ENCODE data around the gene TRHDE. TPM values are rescaled to one million over a fixed set of nuclear protein-coding genes. Genes with fewer than 3 reads are reported as not detected.

TRHDE gene
- total and polyA plus RNA-seq, 9 of the 15 experiments (the other 6 are each of a cell fraction or from before 2014, with no cell fraction given) = 0.03 to 0.29 (median 0.09) TPM

GRCh38 chr12:72271451-72272090, 599 bp upstream of the TRHDE start (continued):
- no peak for TF ChIP-seq FOXK1 (CRISPR knock-in tag; IDR thresholded peaks at IDR 0.05; ENCODE audit: borderline replicate concordance)
- no peak for TF ChIP-seq HNRNPL (IDR thresholded peaks at IDR 0.05; ENCODE audit: low read depth, low read length)
- TF ChIP-seq CCNT2 (IDR thresholded peaks at IDR 0.05; ENCODE audit: borderline replicate concordance, extremely low read depth, insufficient read length, low read depth, low read length) = no peak
- TF ChIP-seq MYC (IDR thresholded peaks at IDR 0.05; ENCODE audit: low read depth, low read length) = no peak
- no peak for TF ChIP-seq MYC (CRISPR knock-in tag; IDR thresholded peaks at IDR 0.05; ENCODE audit: borderline replicate concordance, low read depth)
- TF ChIP-seq, protein P1, sequence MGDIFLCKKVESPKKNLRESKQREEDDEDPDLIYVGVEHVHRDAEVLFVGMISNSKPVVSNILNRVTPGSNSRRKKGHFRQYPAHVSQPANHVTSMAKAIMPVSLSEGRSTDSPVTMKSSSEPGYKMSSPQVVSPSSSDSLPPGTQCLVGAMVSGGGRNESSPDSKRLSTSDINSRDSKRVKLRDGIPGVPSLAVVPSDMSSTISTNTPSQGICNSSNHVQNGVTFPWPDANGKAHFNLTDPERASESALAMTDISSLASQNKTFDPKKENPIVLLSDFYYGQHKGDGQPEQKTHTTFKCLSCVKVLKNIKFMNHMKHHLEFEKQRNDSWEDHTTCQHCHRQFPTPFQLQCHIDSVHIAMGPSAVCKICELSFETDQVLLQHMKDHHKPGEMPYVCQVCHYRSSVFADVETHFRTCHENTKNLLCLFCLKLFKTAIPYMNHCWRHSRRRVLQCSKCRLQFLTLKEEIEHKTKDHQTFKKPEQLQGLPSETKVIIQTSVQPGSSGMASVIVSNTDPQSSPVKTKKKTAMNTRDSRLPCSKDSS (IDR thresholded peaks at IDR 0.05; ENCODE audit: low read depth, partially characterized antibody) = no peak

GRCh38 chr12:72272731-72273498, 745 bp downstream of the TRHDE start:
- Histone ChIP-seq H3K9me3 (replicated peaks; ENCODE audit: control insufficient read depth, insufficient read depth, low read depth, low read length) (no peaks in the 10 kb centered on the region), H3K27me3 (ENCODE audit: control insufficient read depth in 2 of 2, insufficient read depth in 2 of 2, low read length in 2 of 2) (peaks cover 4 to 30% of the 10 kb centered on the region in 2 experiments; a peak in 4 of 5 replicates), H3K4me3 (no peak overlapping the region), H3K9me1 (ENCODE audit: control insufficient read depth, insufficient read depth, low read length) (no peaks in the 10 kb centered on the region), H3K4me1 (replicated peaks in 1 of 2; ENCODE audit: control insufficient read depth in 2 of 2, insufficient read depth in 2 of 2, low read length in 2 of 2) (peaks cover 0 to 9% of the 10 kb centered on the region in 2 experiments; a peak in 2 of 5 replicates), H3K79me2 (ENCODE audit: control insufficient read depth, insufficient read depth, low read length) (no peaks in the 10 kb centered on the region), H4K20me1 (replicated peaks; ENCODE audit: control insufficient read depth, insufficient read depth, low read length) (0 out of 2 replicates have a peak, but pooled peaks cover 2% of the 10 kb centered on the region), H3K4me2 (ENCODE audit: insufficient read depth, low read length) (no peak overlapping the region), H2AFZ (ENCODE audit: low read depth, low read length) (no peak overlapping the region), H3K9ac (ENCODE audit: insufficient read depth in 1 of 2, low read depth in 2 of 2, low read length in 2 of 2) (no peak overlapping the region), H3K36me3 (ENCODE audit: control insufficient read depth, insufficient read depth, low read length) (no peaks in the 10 kb centered on the region), H3K27ac (ENCODE audit: extremely low read depth, low read depth, low read length) (no peak overlapping the region)
- no peak for DNase-seq (ENCODE audit: extremely low read depth in 1 of 4, low spot score in 3 of 4)
- POLR2A ChIA-PET = interaction anchor here (1.0 kb wide), 1 partner anchor 12 kb away, joined by 3 read pairs; no protein-coding TSS in a partner anchor
- intact Hi-C loops (cut with micrococcal nuclease) = no loop called here
- CTCF ChIA-PET (ENCODE audit: low intra/inter-chr PET ratio) = no interaction called here
- ATAC-seq = no peak
- no peak for FAIRE-seq
- BruUV-seq (replicated peaks) = no TSS peak
- TF ChIP-seq KAT2B (IDR thresholded peaks at IDR 0.05; ENCODE audit: low read depth, low read length) = no peak
- TF ChIP-seq, protein P2, sequence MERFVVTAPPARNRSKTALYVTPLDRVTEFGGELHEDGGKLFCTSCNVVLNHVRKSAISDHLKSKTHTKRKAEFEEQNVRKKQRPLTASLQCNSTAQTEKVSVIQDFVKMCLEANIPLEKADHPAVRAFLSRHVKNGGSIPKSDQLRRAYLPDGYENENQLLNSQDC (CRISPR knock-in tag; IDR thresholded peaks at IDR 0.05) = no peak
- 29% methylated on average over 47 of the region's 79 CpGs for WGBS (ENCODE audit: insufficient coverage, low coverage, missing lambda C conversion rate)
- in situ Hi-C loops (cut with MboI) = no loop called here
